ENCODE measurements around the gene ERGIC1.

GRCh38 chr5:172946146-172946545 lies 112.1 kb downstream of the ERGIC1 start:
- TF ChIP-seq, protein P1, sequence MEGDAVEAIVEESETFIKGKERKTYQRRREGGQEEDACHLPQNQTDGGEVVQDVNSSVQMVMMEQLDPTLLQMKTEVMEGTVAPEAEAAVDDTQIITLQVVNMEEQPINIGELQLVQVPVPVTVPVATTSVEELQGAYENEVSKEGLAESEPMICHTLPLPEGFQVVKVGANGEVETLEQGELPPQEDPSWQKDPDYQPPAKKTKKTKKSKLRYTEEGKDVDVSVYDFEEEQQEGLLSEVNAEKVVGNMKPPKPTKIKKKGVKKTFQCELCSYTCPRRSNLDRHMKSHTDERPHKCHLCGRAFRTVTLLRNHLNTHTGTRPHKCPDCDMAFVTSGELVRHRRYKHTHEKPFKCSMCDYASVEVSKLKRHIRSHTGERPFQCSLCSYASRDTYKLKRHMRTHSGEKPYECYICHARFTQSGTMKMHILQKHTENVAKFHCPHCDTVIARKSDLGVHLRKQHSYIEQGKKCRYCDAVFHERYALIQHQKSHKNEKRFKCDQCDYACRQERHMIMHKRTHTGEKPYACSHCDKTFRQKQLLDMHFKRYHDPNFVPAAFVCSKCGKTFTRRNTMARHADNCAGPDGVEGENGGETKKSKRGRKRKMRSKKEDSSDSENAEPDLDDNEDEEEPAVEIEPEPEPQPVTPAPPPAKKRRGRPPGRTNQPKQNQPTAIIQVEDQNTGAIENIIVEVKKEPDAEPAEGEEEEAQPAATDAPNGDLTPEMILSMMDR (IDR thresholded peaks at IDR 0.05; ENCODE audit: low read length) = no peak
- no peak for TF ChIP-seq EZH2 (optimal IDR thresholded peaks at IDR 0.05; ENCODE audit: low read depth, low read length)
- TF ChIP-seq EZH2phosphoT487 (IDR thresholded peaks at IDR 0.05; ENCODE audit: low read length) = no peak
